EH (cell line): Measurements from ENCODE around the gene LHX3.

Source experiments
- DNase-seq: peaks from one replicate; pipeline ENCODE4 v3.0.0-alpha.2; 2015; ENCODE audit warnings: low read depth

Gene LHX3

DNA sequence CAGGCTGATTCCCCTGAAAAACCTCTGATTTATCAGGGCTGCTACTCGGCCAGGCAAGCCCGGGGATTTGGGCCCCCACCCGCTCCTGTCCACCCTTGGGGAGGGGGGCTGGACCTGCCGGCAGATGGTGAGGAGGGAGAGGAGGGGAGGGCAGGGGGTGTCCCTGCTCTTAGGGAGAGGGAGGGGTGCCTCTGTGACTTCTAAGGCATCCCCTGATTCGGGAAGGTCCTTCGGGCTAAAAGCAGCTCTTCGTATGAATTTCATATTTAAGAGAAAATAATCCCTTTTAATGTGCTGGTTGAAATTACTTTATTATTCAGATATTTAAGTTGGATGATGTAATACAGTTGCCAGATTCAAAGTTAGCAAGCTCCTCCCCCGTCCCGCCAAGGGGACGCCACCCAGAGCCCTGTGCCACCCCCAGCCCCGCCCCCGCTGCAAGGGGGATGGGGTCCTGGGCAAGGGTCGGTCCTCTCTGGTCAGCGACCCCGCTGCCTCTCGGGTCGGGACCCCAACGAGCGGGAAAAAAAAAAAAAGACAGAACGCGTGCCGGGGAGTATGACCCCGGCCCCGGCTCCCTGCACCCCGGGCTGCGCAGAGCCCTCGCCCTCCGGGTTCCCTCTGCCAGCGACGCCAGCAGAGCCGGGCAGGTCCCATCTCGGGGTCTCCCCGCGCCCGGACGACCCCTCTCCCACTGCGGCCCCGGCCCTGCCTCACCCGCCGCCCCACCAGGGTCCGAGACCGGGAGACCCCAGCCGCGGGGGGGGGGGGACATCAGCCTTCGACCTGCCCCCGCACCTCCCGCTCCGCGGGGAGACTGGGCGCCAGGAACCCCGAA lies 12.4 kb downstream of the LHX3 start:
- no peak for DNase-seq

DNA sequence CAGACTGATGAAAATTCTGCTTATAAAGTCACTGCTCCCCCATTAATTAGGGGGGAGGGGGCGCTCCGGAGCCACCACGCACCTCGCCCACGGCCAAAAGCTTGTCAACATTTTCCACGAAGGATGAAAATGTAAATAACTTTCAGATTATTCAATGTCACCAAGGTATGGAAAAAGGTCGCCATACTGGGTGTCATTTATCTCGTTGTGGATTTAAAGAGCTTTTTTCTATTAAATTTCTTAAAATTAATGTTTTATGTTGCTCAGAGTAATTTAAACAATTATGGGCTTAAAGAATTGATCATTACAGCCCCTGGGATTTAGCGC lies 13.0 kb downstream of the LHX3 start:
- DNase-seq: no peak

DNA sequence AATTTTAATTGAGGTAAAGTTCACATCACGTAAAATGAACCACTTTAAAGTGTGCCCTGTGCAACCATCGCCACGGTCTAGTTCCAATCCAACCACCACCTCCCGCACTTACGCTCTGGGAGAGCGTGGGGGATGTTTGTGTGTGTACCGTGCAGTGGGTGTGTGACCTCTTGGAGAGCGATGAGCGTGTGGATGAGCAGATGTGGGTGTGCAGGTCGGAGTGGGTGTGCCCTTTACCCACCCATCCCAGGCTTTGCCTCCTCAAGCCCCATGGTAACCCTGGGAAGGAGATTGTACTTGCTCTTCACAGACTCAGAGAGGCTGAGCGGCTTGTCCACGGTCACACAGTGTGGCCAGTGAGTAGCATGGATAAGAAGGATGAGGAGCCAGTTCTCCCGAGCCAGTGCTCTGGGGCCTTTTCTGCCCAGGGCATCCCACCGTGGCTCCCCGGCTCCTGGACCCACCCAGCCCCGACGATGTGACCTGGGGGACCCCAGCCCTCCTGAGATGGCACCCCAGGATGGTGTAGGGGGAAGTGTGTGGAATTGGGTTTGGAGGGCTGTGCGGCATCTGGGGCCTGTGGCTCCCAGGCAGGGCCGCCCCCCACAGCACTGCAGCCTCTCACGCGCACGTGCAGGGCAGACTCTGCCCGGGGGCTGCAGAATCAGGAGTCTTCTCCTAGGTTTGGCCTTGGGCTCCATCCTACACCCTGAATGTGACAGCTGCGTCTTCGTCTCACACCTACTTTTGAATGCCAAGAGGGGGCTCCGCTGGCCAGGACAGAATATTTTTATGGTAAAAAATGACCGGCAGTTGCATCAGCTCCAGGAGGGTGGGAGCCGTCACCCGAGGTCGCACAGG lies 13.6 kb downstream of the LHX3 start:
- no peak for DNase-seq

DNA sequence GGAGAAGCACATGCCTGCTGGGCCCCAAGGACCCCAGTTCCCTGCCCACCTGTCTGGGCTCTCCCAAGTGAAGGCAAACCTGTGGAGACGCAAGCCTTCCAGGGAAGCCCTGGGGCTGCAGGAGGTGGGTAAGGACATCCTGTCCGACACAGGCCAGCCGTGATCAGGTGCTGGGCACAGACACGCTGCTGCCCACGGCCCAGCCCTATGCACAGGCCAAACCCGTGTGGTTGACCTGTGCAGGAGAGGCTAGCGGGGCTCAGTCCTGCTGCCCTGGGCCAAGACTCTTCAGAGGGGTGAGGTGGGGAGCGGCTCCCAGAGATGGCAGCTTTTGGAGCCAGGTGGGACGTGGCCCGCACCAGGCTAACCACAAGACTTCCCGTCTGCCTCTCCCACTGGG lies 14.3 kb downstream of the LHX3 start:
- no peak for DNase-seq

DNA sequence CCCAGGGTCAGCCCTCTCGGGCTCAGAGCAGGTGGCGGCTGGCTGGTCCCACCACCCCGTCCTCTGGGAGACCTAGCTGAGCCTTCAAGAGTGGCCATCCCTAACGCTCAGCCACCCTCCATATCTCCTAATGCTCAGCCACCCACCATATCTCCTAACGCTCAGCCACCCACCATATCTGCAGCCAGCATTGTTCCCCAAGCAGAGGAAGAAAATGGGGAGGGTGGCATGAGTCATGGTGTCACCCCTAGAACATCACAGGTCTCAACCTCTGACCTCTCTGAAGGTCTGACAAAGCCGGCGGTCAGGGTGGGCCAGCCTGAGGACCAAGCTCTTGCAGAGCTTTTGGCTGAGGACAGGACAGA lies 14.7 kb downstream of the LHX3 start:
- no peak for DNase-seq

DNA sequence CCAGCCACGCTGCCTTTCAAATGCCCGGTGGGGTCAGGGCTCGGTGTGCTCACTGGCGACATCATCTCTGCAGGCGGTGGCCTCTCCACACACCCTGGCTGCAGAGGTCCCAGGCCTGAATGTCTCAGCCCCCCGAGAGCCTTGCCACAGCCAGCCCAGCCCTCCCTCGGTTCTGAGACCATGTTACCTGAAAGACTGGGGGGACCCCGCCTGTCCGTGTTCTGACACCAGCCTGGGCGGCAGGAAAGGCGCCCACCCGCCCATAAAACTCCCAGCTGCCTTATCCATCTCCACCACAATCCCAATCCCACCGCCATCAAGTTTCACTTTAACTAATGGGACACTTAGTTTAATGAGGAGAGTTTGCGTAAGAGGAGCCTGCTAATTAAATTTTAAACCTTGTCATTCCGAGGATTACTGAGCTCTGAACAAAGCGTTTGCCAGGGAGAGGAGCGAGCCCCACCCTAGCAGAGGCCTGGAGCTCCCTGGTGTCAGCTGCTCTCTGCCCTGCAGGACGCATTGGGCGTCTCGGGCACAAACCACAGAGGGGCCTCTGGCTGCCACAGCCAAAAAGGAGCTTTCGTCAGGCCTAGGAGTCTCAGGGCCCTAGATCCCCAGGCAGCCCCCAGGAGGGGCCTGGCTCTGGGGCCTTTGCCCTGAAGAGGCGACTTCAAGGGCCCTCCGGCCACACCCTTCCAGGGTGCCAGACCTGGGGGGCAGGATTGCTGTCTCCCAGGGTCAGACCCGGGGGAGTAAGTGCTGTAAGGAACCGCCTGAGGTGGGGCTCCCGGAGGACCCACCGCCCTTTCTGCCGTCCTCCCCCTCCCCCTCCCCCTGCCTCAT lies 15.3 kb downstream of the LHX3 start:
- peak; percentile 13 for DNase-seq

DNA sequence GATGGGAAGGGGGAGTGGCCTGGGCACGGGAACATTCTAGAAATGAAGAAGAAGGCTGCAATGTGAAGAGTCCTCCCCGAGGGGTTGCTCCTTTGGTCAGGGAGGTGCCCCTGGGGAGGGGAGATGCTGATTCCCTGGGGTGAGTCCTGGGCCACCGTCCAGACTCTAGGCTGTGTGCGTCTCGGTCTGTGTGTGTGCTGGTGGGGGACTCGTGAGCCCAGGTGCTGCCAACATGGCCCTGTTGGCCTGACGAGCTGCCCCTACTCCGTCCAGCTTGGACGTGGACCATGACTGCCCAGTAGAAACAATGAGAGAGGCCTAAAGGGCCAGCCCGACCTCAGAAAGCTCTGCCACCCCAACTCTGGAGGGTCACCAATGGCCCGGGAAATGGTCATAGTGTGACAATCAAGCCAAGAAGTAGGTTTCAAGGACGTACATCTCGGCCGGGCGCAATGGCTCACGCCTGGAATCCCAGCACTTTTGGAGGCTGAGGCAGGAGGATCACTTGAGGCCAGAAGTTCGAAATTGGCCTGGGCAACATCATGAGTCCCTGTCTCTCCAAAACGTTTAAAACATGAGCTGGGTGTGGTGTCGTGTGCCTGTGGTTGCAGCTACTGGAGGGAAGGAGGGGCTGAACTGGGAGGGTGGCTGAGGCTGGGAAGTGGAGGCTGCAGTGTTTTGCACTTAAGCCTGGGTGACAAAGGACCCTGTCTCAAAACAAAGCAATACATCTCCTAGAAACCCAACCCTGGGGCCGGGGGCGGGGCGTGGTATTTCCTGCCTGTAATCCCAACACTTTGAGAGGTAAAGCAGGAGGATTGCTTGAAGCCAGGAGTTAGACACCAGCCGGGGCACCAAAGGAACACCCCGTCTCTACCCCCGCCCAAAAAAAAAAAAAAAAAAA lies 17.0 kb downstream of the LHX3 start:
- no peak for DNase-seq

DNA sequence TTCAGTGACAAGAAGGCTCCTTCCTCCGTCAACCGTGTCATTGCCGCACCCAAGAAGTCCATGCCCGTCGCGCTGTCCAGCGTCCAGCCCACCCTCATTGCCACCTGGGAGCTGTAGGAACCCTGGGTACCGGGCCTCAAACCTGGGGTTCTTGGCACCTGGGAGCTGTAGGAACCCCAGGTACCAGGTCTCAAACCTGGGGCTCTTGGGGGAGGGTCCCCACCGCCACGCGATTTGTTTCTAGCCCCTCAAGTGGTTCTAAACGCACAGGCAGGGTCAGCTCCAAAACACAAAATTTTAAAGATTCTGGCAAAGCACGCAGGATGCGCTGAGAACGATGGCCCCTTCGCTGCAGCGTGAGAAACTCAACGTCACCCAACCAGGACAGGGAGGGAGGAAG lies 17.7 kb downstream of the LHX3 start:
- DNase-seq: no peak

DNA sequence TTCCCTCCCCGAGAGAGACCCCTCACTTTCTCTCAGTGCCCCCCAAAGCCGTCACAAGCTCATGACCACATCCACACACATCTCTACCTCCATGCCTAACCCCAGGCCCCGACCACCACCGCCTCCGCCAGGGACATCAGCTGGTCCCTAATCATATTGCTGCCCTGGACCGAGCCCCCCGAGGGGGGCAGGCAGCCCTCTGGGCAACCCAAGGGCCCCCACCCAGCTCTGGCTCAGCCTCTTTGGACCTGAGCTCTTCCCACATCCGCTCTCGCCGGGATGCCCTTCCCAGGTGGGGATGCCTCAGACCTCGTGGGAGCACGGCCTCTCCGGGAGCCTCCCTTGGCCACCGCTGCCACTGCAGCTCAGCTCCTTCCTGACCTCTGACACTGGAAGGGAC lies 18.5 kb downstream of the LHX3 start:
- no peak for DNase-seq

DNA sequence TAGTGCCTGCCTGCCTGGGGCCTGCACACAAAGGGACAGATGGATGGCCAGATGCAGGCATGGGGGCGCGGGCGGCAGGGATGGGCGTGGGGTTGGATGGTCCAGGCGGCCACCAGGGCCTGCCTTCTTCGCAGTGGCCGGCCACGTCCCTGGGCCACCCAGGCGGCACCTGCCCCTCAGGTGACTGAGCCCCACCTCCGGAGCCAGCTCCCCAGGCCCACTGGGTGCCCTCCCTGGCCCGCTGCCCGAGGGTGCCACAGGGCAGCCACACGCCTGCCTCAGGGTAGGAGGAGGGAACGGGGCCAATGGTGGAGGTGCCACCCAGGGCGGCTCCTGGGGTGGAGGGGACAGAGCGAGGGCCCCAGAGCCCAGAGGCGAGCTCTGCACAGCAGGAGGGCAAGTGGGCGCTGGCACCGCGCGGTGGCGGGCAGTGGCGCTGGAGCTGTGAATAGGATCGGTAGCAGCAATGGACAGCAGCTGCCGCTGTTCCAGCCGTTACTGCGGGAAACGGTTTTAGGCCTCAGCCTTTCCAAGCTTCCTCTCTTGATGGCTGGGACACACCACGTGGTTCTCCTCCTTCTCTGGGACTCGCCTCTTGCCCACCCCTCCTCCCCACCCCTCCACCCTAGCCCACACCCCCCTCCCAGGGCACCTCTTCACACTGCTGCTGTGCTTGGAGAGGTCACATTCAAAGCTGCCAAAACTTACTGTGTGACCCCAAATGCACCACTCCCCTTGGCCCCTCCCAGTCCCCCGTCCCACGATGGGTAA lies 19.1 kb downstream of the LHX3 start:
- DNase-seq: no peak

DNA sequence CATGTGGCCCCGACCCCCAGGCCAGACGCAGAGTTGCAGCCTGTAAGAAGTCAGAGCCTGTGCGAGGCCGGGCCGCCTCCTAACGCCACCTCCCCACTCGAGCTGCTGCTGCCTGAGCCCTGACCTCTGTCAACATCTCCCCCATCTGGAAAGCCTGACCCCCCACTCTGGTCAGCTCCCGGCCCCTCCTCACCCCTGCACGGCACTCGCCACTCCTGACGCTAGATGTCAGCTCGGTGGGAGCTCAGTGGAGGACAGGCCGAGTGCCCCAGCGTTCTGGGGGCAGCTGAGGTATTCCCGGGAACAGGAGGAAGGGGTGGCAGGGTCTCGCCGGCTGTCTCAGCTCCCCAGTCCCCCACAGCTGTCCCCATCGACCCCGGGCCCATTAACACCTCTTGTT lies 19.9 kb downstream of the LHX3 start:
- no peak for DNase-seq

DNA sequence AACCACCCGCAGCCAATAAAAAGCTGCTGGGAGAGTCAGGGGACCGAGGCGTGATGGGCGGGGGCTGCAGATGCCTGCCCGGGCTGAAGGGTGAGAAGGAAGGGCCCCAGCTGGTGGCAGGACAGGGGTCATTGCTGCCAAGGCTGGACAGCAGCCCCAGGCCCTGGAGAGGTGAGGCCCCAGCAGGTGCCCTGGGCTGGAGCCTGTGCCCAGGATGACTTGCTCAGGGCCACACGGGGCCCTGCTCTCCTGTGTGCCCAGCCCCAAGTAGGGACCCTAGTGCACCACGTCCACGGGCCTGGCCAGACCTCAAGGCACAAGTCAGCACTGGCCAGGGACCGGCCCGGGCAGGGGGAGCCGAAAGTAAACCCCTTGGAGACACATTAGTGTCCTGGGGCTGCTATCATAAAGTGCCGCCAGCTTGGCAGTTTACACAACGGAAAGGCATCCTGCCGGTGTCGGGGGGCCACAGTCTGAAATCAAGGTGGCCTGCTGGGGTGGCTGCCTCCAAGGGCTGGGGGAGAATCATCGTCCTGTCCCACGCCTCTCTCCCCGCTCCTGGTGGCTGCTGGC lies 22.0 kb downstream of the LHX3 start:
- no peak for DNase-seq

DNA sequence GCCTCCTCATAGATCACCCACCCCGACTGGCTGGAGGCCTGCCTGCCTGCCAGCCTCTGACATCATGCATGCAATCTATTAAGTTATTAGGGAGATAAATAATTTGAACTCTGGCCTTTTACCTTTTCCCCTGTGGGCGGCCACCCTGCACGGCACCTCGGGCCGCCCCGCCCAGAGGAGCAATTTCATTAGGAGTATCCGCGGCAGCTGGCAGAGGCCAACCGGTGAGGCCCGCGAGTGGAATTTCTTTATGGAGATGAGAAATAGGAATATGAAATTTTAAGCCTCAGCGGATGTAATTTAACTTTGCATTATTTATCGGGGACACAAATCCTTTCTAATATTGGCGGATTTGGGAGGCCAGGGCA lies 22.5 kb downstream of the LHX3 start:
- no peak for DNase-seq

DNA sequence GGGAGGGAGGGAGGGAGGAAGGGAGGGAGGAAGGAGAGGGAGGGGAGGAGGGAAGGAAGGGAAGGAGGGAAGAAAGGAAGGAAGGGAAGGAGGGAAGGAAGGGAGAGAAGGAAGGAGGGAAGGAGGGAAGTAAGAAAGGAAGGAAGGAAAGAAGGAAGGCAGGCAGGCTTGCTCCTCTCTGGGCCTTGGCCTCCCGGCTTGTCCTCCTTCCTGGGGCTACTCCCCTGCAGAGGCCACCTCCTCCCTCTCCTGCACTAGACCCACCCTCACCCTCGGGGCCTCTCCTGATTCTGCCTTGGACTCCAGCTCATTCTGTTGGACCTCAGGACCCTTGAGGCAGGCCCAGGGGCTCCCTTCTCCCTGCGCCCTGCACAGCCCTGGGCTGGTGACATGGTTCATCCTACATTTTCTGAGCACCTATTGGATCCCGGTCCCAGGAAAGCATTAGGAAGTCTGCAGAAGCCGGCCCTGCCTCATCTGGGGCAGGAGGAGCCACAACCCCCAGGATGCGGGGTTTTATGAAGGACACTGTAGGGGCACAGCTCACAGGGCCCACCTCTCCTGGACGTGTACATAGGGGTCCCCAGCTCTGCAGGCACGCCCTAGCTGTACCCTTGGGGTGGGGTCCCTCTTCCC lies 23.0 kb downstream of the LHX3 start:
- no peak for DNase-seq

DNA sequence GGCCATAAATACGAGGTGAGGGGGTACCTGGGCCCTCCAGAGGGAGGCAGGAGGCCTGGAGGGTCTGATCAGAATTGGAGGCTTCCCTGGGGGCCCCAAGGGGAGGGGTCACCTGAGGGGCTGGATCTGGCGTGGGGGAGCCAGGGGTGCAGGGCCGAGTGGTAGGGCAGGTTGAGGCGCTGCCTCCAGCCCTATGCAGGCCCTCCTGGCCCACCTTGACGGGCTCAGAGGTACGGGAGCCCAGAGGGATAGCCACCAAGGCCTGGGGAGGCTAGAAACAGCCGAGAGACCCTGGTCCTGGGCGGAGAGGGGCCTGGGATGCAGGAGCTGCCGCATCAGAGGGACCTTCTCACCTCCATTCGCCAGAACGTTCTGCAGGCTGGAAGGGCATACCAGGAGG lies 24.3 kb downstream of the LHX3 start:
- DNase-seq: no peak

DNA sequence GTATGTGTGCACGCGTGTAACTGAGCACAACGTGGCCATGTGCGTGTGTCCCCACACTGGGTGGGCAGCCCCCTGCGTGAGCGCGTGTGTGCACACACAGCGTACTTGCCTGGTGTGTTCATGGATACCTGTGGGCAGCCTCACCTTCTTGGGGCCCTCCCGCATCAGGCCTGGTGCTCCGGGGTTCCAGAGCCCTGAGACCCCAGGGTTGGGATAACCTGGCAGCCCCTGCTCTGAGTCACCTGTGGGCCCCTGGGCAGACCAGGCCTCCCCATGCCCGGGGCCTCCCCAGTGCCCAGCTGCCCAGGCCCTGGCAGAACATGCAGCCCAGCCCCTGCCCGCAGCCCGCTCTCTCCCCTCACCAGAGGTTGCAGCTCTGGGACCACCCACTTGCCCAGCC lies 25.2 kb downstream of the LHX3 start:
- DNase-seq: no peak

DNA sequence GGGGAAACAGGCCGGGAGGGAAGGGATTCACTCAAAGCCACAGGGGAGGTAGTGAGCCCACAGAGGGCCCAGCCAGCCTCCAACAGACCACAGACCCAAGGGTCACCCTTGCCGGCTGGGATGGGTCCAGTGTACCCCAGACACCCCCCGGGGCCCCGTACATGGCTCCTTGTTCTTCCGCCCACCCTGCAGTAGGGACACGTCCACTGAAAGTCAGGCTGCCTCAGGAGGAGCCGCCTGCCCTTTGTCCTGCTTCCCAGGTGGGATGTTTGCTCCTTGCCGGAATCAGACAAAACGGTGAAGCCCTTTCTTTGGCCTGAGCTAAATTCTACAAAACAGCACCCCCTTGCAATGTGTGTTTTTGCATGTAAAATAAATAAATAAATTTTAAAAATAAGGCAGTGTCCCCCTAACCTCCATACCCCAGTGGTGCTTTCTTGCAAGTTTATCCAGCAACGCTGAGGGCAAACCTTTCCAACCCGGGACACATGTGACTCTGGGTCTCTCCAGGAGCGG lies 25.8 kb downstream of the LHX3 start:
- DNase-seq: no peak

DNA sequence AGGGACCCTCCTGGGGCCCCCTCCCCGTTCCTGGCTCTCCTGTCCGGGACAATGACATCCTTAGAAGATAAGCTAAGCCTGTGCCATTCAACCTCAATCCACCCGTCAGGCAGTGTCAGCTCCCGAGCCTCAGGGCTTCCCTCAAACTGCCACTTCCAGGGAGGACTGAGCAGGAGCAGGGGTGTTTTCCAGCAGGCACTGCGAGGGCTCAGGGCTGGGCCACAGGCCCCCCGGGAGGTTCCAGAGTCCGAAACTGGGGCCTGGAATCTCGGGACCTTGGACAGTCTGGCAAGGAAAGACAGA lies 26.2 kb downstream of the LHX3 start:
- DNase-seq: no peak

DNA sequence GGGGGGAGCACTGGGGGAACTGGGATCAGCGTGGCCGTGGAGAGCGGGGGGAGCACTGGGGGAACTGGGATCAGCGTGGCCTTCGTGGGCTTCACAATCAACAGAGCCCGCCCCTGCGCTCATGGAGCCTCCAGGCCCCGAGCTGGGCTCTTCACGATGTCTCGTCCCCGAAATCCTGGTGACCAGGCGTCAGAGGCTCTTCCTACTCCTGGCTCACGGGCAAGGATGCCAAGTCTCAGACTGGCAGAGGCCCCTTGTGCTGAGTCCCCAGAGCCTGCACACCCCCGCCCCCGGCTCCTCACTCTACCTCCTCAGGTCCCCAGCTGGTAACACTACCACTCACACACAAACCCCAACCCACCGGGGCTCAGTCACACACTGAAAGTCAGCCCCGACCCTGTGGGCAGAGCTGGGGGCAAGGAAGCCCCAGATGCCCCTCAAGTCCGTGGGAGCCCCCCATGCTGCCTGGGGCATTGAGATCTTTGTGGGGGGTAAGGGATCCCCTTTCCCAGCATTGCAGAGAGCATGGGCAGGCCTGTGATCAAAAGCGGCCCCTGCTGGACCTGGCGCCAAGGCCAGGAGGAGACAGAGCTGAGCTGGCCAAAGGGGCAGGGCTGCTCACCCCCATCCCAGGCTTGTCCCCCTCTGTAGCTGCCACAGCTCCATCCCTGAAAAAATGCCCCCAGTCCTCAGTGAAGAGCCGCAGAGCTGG lies 26.7 kb downstream of the LHX3 start:
- no peak for DNase-seq
